Astrocyte (in vitro differentiated cells and primary cell): ENCODE results near the gene TRUB1. TPM values are rescaled to one million over a fixed set of nuclear protein-coding genes. Genes with fewer than 3 reads are reported as not detected.

Experiments used
- DNase-seq: peaks from one replicate; pipeline ENCODE4 v3.0.0-alpha.2; 2010; ENCODE audit warnings: low read depth
- FAIRE-seq: peaks from 2 replicates; lab custom pipeline; 2011; peaks lifted over from hg19 to GRCh38; lab: Jason Lieb, UNC
- H2AFZ ChIP-seq: 2 replicates; pipeline ENCODE4 v1.6.0; 2012; ENCODE audit warnings: low read depth, low read length, inconsistent platforms
- H3K27ac ChIP-seq: 2 replicates; pipeline ENCODE4 v1.5.1; 2011; ENCODE audit warnings: low read depth, low read length, inconsistent platforms
- H3K27me3 ChIP-seq: 2 replicates; pipeline ENCODE4 v1.6.0; 2011; ENCODE audit warnings: low read length, inconsistent platforms; ENCODE audit not compliant: insufficient read depth
- H3K36me3 ChIP-seq: 2 replicates; pipeline ENCODE4 v1.5.1; 2011; ENCODE audit warnings: low read length, inconsistent platforms; ENCODE audit not compliant: insufficient read depth
- H3K4me1 ChIP-seq: 2 replicates; pipeline ENCODE4 v1.5.1; 2011; ENCODE audit warnings: low read length, inconsistent platforms; ENCODE audit not compliant: insufficient read depth
- H3K4me2 ChIP-seq: 2 replicates; pipeline ENCODE4 v1.6.0; 2012; ENCODE audit warnings: low read length, inconsistent platforms
- H3K4me3 ChIP-seq: 2 replicates; pipeline ENCODE4 v1.5.1; 2011; ENCODE audit warnings: low read depth, mild to moderate bottlenecking, low read length, inconsistent platforms; ENCODE audit not compliant: insufficient read depth
- H3K79me2 ChIP-seq: 2 replicates; pipeline ENCODE4 v1.6.0; 2012; ENCODE audit warnings: mild to moderate bottlenecking, low read length, inconsistent platforms; ENCODE audit not compliant: insufficient read depth
- H3K9ac ChIP-seq: 2 replicates; pipeline ENCODE4 v1.6.0; 2012; ENCODE audit warnings: mild to moderate bottlenecking, low read length, inconsistent platforms
- H3K9me3 ChIP-seq: 2 replicates; pipeline ENCODE4 v1.5.1; 2012; ENCODE audit warnings: low read depth, mild to moderate bottlenecking, low read length, inconsistent platforms; ENCODE audit not compliant: insufficient read depth
- H4K20me1 ChIP-seq: 2 replicates; pipeline ENCODE4 v1.6.0; 2012; ENCODE audit warnings: low read length, inconsistent platforms; ENCODE audit not compliant: insufficient read depth
- H3K27ac Mint-ChIP-seq: one replicate; pipeline ENCODE4 v1.8.0; 2021; ENCODE audit warnings: mild to moderate bottlenecking, mixed read lengths; ENCODE audit not compliant: unreplicated experiment
- H3K27me3 Mint-ChIP-seq: one replicate; pipeline ENCODE4 v1.8.0; 2021; ENCODE audit warnings: low read depth, mixed read lengths; ENCODE audit not compliant: unreplicated experiment
- H3K36me3 Mint-ChIP-seq: one replicate; pipeline ENCODE4 v1.8.0; 2021; ENCODE audit warnings: low read depth, mixed read lengths; ENCODE audit not compliant: unreplicated experiment
- H3K4me1 Mint-ChIP-seq: one replicate; pipeline ENCODE4 v1.8.0; 2021; ENCODE audit warnings: low read depth, mixed read lengths; ENCODE audit not compliant: unreplicated experiment
- H3K4me3 Mint-ChIP-seq: one replicate; pipeline ENCODE4 v1.8.0; 2021; ENCODE audit warnings: mild to moderate bottlenecking, moderate library complexity, mixed read lengths; ENCODE audit not compliant: unreplicated experiment
- H3K9me3 Mint-ChIP-seq: one replicate; pipeline ENCODE4 v1.8.0; 2021; ENCODE audit warnings: mild to moderate bottlenecking, mixed read lengths; ENCODE audit not compliant: unreplicated experiment
- CTCF ChIP-seq: IDR thresholded peaks from 2 replicates; pipeline ENCODE4 v1.5.1; 2011; ENCODE audit warnings: low read depth, mild to moderate bottlenecking, inconsistent platforms, low read length, moderate library complexity; ENCODE audit not compliant: insufficient read depth
- EZH2 ChIP-seq: IDR thresholded peaks from 2 replicates; pipeline ENCODE4 v1.6.1; 2012; ENCODE audit warnings: mild to moderate bottlenecking, low read length, inconsistent platforms; ENCODE audit not compliant: insufficient read depth
- total RNA-seq: library from RNA; stranded (reverse); gene quantifications from 2 replicates; pipeline ENCODE4 v1.2.1, GENCODE V29; 2021

Gene TRUB1
- total RNA-seq, 1 donor from 2014 or later: 25.3 TPM

- TF ChIP-seq CTCF (no peak), EZH2 (no peak)
- Histone ChIP-seq H2AFZ (peak overlapping the region; percentile 27), H3K9ac (no peak overlapping the region), H3K9me3 (no peaks in the 10 kb centered on the region), H3K36me3 (no peaks in the 10 kb centered on the region), H3K4me2 (no peak overlapping the region), H3K27ac (no peak overlapping the region), H3K4me1 (peaks cover 3% of the 10 kb centered on the region), H4K20me1 (no peaks in the 10 kb centered on the region), H3K4me3 (no peak overlapping the region), H3K27me3 (no peaks in the 10 kb centered on the region), H3K79me2 (no peaks in the 10 kb centered on the region)
- Mint-ChIP-seq H3K4me3 (no peak overlapping the region), H3K9me3 (no peaks in the 10 kb centered on the region), H3K4me1 (peaks cover 7% of the 10 kb centered on the region), H3K27me3 (no peaks in the 10 kb centered on the region), H3K36me3 (no peaks in the 10 kb centered on the region), H3K27ac (no peak overlapping the region)
- FAIRE-seq (no peak), DNase-seq (no peak)
Measured at GRCh38 chr10:114911052-114911711, 26.8 kb upstream of the TRUB1 start.

- Histone ChIP-seq H3K27ac (no peak overlapping the region), H4K20me1 (no peaks in the 10 kb centered on the region), H3K9ac (no peak overlapping the region), H3K4me2 (no peak overlapping the region), H3K9me3 (no peaks in the 10 kb centered on the region), H3K27me3 (no peaks in the 10 kb centered on the region), H3K36me3 (no peaks in the 10 kb centered on the region), H2AFZ (no peak overlapping the region), H3K4me1 (peaks cover 3% of the 10 kb centered on the region), H3K4me3 (no peak overlapping the region), H3K79me2 (no peaks in the 10 kb centered on the region)
- DNase-seq: no peak
- peaks cover 7% of the 10 kb centered on the region for H3K4me1 Mint-ChIP-seq
- TF ChIP-seq CTCF: no peak
- no peak for TF ChIP-seq EZH2
- H3K4me3 Mint-ChIP-seq: no peak overlapping the region
- FAIRE-seq: no peak
- no peak overlapping the region for H3K27ac Mint-ChIP-seq
- no peaks in the 10 kb centered on the region for H3K27me3 Mint-ChIP-seq
- no peaks in the 10 kb centered on the region for H3K9me3 Mint-ChIP-seq
- no peaks in the 10 kb centered on the region for H3K36me3 Mint-ChIP-seq
Measured at GRCh38 chr10:114911801-114912469, 26.1 kb upstream of the TRUB1 start.

GRCh38 chr10:114912470-114912859 is 25.5 kb upstream of the TRUB1 start:
- Histone ChIP-seq H2AFZ (no peak overlapping the region), H3K9ac (no peak overlapping the region), H3K27ac (no peak overlapping the region), H3K79me2 (no peaks in the 10 kb centered on the region), H3K27me3 (no peaks in the 10 kb centered on the region), H3K4me1 (peaks cover 3% of the 10 kb centered on the region), H4K20me1 (no peaks in the 10 kb centered on the region), H3K4me3 (no peak overlapping the region), H3K36me3 (no peaks in the 10 kb centered on the region), H3K9me3 (no peaks in the 10 kb centered on the region), H3K4me2 (no peak overlapping the region)
- H3K4me1 Mint-ChIP-seq: peaks cover 7% of the 10 kb centered on the region
- H3K4me3 Mint-ChIP-seq: no peak overlapping the region
- no peak for FAIRE-seq
- TF ChIP-seq EZH2: no peak
- no peak for TF ChIP-seq CTCF
- no peak overlapping the region for H3K27ac Mint-ChIP-seq
- DNase-seq: no peak
- H3K27me3 Mint-ChIP-seq: no peaks in the 10 kb centered on the region
- H3K36me3 Mint-ChIP-seq: no peaks in the 10 kb centered on the region
- no peaks in the 10 kb centered on the region for H3K9me3 Mint-ChIP-seq
